ENCODE measurements around the gene PPM1H.

PPM1H gene

GRCh38 chr12:62799766-62800406 lies 135.1 kb downstream of the PPM1H start:
- DNase-seq (ENCODE audit: low read depth), result no peak
- H3K4me3 ChIP-seq (ENCODE audit: low read length), result no peak overlapping the region
- TF ChIP-seq, protein P1, sequence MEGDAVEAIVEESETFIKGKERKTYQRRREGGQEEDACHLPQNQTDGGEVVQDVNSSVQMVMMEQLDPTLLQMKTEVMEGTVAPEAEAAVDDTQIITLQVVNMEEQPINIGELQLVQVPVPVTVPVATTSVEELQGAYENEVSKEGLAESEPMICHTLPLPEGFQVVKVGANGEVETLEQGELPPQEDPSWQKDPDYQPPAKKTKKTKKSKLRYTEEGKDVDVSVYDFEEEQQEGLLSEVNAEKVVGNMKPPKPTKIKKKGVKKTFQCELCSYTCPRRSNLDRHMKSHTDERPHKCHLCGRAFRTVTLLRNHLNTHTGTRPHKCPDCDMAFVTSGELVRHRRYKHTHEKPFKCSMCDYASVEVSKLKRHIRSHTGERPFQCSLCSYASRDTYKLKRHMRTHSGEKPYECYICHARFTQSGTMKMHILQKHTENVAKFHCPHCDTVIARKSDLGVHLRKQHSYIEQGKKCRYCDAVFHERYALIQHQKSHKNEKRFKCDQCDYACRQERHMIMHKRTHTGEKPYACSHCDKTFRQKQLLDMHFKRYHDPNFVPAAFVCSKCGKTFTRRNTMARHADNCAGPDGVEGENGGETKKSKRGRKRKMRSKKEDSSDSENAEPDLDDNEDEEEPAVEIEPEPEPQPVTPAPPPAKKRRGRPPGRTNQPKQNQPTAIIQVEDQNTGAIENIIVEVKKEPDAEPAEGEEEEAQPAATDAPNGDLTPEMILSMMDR (conservative IDR thresholded peaks at IDR 0.05; ENCODE audit: low read depth, low read length), result no peak

- H3K4me3 ChIP-seq (ENCODE audit: low read length), result no peak overlapping the region
- TF ChIP-seq, protein P1 (conservative IDR thresholded peaks at IDR 0.05; ENCODE audit: low read depth, low read length), result peak; percentile 97
- DNase-seq (ENCODE audit: low read depth), result no peak
These were observed 135.7 kb downstream of the PPM1H start for GRCh38 chr12:62799126-62799736.

DNA sequence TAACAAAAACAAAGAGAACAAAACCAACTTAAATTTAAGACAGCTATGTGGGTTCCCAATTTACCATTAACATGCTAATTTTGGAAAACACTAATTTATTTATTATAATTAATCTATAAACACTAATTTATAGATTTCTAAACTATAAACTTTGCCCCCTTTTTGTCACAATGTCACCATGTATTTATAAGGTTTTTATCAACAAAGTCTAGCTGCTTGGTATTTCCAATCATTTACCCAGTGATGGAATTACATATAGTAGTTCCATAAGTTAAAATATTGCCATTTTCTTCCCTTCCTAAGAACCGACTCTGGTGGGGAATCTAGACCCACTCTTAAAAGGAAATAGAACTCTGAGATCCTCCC lies 140.7 kb downstream of the PPM1H start:
- H3K4me3 ChIP-seq (ENCODE audit: low read length), result no peak overlapping the region
- no peak for DNase-seq (ENCODE audit: low read depth)
- TF ChIP-seq, protein P1 (conservative IDR thresholded peaks at IDR 0.05; ENCODE audit: low read depth, low read length), result no peak

GRCh38 chr12:62793256-62794217 lies 141.4 kb downstream of the PPM1H start:
- H3K4me3 ChIP-seq (ENCODE audit: low read length), result no peak overlapping the region
- TF ChIP-seq, protein P1 (conservative IDR thresholded peaks at IDR 0.05; ENCODE audit: low read depth, low read length), result peak; percentile 87
- DNase-seq (ENCODE audit: low read depth), result peak; percentile 80

DNA sequence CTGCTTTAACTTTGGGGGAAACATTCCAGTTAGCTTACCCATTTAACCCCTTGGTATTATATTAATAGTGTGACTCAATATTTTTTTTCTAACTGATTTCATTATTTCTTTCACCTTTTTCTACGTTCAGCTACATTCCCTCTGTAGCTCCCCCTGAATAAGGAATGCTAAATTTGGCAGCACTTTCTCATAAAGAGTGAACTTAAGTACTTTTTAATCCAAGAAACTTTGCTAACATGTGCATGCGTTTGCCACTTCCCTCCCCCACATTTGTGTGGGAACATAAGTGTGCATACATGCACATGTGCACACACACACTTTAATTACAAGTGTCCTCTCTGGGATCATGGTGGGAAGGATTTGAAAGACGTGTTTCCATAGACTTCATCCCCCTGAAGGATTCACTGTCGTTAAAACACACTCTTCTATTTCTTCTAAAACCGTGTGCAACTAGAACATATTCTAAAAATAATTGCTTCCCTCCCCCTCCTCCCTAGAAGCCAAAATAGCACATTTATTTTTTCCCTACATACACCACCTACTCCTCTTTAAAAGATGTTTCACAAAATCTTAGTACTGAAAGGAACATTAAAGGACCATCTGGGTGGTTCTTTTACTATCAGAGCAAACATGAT lies 142.6 kb downstream of the PPM1H start:
- TF ChIP-seq, protein P1 (conservative IDR thresholded peaks at IDR 0.05; ENCODE audit: low read depth, low read length), result no peak
- no peak for DNase-seq (ENCODE audit: low read depth)
- no peak overlapping the region for H3K4me3 ChIP-seq (ENCODE audit: low read length)

GRCh38 chr12:62789851-62790250 lies 145.1 kb downstream of the PPM1H start:
- TF ChIP-seq, protein P1 (conservative IDR thresholded peaks at IDR 0.05; ENCODE audit: low read depth, low read length), result no peak
- H3K4me3 ChIP-seq (ENCODE audit: low read length), result no peak overlapping the region
- no peak for DNase-seq (ENCODE audit: low read depth)

Data from retinal pigment epithelial cell (primary cell).